Esophagus muscularis mucosa (tissue), 4 donors: ENCODE results near the gene CHN1.

ENCODE experiments used
- CTCF ChIP-seq, 3 experiments: fragments of 200-600 bp in 2 of 3; fragments of 450-650 bp in 1 of 3; sonication (generic) in 2 of 3; IDR thresholded peaks; one replicate each; pipeline ENCODE4 v1.5.1; 2017 to 2019; ENCODE audit warnings: antibody characterized with exemption in 3 of 3, mild to moderate bottlenecking in 2 of 3, moderate library complexity in 1 of 3
- EP300 ChIP-seq: sonication (generic); formaldehyde crosslinking; IDR thresholded peaks from one replicate; pipeline ENCODE4 v1.6.1; 2017; ENCODE audit warnings: antibody characterized with exemption
- POLR2A ChIP-seq: fragments of 450-650 bp; IDR thresholded peaks from one replicate; pipeline ENCODE4 v1.6.1; 2017; ENCODE audit warnings: antibody characterized with exemption, moderate library complexity, mild to moderate bottlenecking, low read depth

DNA sequence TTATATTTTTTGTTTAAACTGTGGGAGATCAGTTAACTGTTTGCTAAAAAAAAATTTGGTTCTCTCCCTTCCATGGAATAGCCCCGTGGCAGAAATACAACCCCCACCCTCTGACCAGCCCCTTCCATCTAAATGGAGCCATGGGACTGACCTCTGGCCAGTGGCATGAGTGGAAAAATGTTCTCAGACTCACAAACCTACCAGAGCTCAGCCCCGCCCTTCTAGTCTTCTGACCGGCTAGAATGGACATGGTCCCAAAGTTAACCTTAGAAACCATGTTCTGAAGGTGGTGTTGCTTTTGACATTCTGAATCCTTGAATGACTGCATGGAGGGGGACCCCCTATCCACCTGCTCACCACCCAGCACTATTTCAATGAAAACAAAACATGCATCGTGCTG, 239.6 kb downstream of the CHN1 start:
- TF ChIP-seq CTCF (IDR thresholded peaks at IDR 0.05): no peak
- no peak for TF ChIP-seq POLR2A
- no peak for TF ChIP-seq EP300
